Umbilical cord (tissue), 2 donors: ENCODE measurements around the gene CFAP58. TPM values are rescaled to one million over a fixed set of nuclear protein-coding genes. Genes with fewer than 3 reads are reported as not detected.

Experiments used
- DNase-seq: peaks from one replicate; pipeline ENCODE4 v3.0.0-alpha.2; 2015; ENCODE audit warnings: low spot score
- total RNA-seq: library from RNA; depleted of rRNA; stranded (reverse); fragments of >200 nt; gene quantifications from one replicate; pipeline ENCODE4 v1.2.3, GENCODE V29; 2014; ENCODE audit warnings: low replicate concordance; ENCODE audit not compliant: insufficient read depth

CFAP58 gene
- total RNA-seq, 1 donor from 2014 or later, result 0.48 TPM

DNA sequence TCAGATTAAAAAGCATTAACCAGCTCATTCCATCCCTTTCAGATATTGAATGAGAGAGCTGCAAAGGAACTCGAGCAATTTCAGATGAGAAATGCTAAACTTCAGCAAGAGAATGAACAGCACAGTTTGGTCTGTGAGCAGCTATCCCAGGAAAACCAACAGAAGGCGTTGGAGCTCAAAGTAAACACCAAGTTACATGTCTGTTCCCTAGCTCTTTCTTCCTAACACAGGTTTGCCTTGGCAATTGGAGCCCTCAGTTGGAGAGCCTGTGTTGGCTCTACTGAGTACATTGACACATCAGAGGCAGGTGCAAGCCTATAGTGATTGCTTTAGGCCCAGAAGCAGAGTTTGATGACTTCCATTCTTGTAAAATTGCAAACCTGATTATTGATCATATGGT lies 14.7 kb downstream of the CFAP58 start:
- no peak for DNase-seq

GRCh38 chr10:104371753-104372152 lies 18.1 kb downstream of the CFAP58 start:
- DNase-seq, result no peak

GRCh38 chr10:104374591-104374990 lies 21.0 kb downstream of the CFAP58 start:
- DNase-seq, result no peak

- no peak for DNase-seq
Observed at GRCh38 chr10:104376784-104377300, 23.2 kb downstream of the CFAP58 start.

DNA sequence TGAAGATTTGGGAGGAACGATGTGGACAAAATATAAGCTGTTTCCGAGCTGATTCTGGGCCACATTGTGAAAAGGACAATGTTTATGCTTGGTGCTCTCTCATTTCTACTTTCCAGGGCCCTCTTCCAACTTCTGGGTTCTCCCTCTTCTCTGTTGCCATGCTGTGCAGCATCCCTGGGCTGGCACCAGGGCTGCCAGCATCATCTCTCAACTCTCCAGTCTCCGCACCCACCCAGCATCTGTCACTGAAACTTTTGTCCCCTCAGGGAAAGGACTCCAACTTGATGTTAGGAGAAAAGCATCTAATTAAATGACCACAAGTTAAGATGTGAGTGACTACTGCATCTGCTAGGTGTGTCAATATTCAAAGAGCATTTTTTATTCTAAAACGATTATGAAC lies 26.7 kb downstream of the CFAP58 start:
- DNase-seq, result no peak

- DNase-seq, result no peak
Observed at GRCh38 chr10:104387130-104387888, 33.7 kb downstream of the CFAP58 start.

DNA sequence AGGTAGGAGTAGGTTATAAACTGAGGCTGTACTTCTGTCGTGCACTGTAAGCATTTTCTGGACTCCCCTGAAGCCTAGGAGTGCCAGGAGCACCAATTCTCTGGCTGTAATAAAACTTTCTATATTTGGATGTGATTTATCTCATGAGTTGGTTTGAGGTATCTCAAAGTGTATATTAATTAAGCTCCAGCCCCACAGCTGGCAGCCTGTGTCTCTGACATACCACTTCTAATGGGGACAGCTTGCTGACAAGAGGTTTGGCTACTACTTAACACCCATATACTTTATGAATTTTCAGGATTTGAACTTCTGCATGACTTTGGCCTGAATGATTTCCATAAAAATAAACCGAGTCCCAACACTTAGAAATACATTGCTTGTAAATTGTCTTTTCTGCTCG lies 35.2 kb downstream of the CFAP58 start:
- no peak for DNase-seq

- no peak for DNase-seq
Observed at GRCh38 chr10:104391150-104391968, 37.7 kb downstream of the CFAP58 start.

DNA sequence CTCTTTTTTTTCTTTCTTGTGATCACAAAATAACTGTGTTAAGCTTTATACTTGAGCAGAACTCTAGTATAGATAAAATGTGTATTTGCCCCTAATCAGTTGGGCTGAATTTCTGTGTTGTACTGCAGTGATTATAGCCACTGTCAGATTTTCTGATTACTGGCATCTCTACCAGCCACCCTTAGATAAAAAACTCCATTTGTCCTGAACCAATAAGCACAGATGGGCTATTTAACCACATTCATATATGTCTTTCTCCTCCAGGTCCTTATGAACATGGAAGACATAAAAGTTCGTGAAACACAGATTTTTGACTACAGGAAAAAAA lies 38.3 kb downstream of the CFAP58 start:
- DNase-seq, result no peak

GRCh38 chr10:104393387-104393786 lies 39.8 kb downstream of the CFAP58 start:
- DNase-seq, result no peak

DNA sequence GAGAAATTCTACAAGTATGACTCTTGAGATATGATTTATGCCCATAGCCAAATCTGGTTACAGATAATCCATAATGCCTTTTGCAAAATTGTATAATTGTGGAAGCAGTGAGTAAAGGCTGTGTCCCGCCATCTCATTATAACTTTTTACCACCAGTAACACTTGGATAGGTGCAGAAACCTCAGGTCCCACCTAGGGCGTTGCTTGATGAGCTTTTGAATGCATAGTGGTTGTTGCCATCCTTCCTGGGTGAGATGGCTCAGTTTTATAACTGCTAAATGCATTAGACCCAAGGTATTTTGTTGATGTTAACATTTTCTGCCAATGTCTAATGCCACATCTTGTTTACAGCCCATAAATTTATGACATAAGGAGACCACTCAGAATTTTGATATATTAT lies 42.9 kb downstream of the CFAP58 start:
- no peak for DNase-seq

- DNase-seq, result no peak
Observed at GRCh38 chr10:104403636-104404035, 50.0 kb downstream of the CFAP58 start.

- peak; percentile 21 for DNase-seq
Observed at GRCh38 chr10:104406715-104407650, 53.4 kb downstream of the CFAP58 start.

DNA sequence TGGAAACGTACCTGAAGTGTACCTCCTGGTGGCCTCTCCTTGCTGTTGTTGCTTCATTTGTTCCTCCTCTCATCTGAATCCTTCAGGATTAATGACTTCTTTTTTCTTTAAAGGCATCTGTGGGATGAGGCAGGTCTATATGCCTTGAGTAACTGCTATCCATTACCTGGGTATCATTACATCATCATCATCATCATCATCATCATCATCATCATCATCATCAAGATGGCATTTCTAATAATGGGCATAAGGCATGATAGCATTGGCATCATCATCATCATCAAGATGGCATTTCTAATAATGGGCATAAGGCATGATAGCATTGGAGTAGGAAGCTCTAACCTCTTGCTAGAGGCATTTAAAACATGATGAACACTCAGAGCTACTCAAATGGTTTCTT lies 59.9 kb downstream of the CFAP58 start:
- DNase-seq, result no peak

DNA sequence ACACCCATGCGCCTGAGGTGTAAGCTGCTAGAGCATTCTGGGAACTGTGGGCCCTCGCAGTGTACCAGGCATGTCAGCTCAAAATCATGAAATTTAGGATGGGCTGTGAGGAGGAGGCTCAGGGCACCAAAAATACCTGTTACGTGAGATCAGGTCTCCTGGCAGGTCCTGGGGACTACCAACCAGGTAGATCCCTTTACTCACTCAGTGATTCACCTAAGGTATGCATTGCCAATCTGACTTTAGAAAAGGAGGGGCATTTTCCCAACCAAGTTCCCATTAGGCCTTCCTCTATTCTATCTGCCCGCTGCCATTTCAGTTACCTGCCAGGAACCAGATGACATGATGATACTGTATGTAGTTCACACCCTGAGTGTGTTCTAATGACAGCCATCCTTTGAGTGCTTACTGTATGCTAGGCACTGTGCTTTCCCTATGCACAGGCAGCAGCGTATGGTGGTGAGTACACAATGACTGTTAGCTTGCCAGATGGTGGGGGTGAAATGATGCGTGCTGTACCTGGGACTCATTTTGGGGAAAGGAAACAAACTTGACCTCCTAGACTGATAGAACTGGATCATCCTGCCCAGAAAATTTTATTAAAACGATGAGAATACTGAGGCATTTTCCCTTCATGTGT lies 62.0 kb downstream of the CFAP58 start:
- no peak for DNase-seq

GRCh38 chr10:104416851-104417250 lies 63.2 kb downstream of the CFAP58 start:
- DNase-seq, result no peak

- no peak for DNase-seq
Observed at GRCh38 chr10:104417637-104418292, 64.1 kb downstream of the CFAP58 start.

- no peak for DNase-seq
Observed at GRCh38 chr10:104424719-104425118, 71.1 kb downstream of the CFAP58 start.

DNA sequence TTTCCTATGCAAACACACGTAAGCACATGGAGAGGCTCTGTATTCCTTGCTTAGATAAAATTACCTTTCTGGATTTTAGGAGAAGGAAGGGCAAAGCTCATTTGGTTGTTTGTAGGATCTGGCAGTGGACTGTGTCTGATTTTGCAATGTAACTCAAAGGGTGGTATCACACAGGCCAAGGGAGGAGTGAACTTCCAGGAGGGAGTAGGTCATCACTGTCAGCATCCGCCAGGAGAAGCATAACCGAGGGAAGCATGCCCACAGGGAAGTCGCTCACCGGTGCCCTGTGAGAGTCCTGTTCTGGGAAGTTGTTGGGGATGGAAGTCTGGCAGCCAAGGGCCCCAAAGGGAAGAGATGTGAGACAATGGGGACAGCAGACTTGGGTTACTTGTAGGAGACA lies 74.4 kb downstream of the CFAP58 start:
- no peak for DNase-seq

DNA sequence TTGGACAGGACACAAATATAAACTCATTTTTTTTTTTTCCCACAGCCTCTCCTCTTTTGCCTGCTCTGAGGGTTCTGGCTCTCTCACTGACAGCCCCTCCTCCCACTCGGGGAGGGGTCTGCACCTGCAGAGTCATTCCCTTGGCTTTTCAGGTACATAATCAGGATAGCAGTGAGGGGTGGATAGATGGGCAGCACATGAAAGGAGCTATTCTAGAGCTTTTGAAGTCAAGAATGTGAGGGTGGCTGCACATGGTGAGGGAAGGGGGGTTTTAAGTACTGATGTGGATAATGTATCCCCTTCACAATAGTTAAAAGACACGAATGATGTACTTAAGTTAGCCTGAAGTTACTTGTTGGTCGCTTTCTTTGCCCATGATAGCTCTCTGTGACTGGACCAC lies 76.2 kb downstream of the CFAP58 start:
- DNase-seq, result no peak

- no peak for DNase-seq
Observed at GRCh38 chr10:104430360-104430759, 76.7 kb downstream of the CFAP58 start.
